KG1 (cell line): ENCODE data around the gene TTLL1.
A peak's percentile ranks its signal among the peaks of the same experiment; 100 is the strongest.

ENCODE experiments used
- DNase-seq: peaks from one replicate; lab custom pipeline; 2025; lab: John Stamatoyannopoulos, UW

TTLL1 gene

DNA sequence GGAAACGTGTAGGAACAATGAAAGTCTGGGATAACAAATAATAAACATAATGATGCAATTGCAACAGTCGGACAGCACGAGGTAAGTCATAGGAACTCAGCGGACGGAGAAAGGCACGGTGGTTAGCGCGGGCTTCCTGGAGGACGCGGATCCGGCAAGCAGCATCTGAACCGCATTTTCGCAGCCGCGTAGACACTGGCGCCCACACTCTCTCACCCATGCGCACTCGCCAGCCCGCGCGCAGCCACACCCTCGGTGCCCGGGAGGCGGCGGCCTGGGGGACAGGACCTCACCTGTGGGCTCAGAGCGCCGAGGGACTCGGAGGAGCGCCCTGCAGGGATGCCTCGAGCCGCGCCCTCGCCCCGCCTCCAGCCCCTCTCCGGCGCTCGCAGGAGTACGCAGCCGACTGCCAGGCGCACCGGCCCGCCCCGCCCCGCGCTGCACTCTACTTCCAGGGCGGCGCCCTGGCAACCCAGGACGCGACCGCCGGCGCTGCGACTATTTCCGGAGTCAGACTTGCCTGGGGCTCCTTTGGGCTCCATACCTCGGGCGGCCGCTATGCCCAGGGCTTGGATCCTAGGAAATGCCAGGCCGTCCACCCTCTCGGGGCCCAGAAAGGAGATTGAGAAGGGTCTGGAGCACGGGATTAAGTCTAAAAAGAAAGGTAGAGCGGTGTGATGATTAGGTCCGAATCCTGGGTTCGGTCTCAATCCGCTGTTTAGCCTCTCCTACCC lies at the start of gene TTLL1:
TSS of gene TTLL1 (minus strand) at position 408 of the 734 bp plus-strand sequence. CDS start 13,805 bp downstream, outside the sequence.
- DNase-seq, result peak; percentile 82

DNA sequence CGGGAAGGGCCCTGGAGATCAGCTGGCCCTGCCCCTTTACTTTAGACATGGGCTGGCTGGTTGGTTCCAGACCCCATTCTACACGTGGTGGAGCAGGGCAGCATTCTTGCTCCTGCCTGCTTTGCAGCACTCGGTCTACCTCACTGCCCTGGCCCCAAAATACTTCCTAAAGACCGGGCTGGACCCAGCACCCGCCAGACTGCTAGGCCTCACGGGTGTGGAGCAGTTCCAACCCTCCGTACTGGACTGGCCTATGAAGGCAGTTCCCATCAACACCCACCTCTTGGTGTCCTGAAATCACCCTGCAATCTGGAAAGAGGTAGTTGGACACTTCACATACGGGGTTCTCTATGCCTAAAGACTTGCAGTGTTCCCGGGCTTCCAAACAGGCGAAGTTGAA lies 47.6 kb upstream of the TTLL1 start:
- DNase-seq, result no peak

DNA sequence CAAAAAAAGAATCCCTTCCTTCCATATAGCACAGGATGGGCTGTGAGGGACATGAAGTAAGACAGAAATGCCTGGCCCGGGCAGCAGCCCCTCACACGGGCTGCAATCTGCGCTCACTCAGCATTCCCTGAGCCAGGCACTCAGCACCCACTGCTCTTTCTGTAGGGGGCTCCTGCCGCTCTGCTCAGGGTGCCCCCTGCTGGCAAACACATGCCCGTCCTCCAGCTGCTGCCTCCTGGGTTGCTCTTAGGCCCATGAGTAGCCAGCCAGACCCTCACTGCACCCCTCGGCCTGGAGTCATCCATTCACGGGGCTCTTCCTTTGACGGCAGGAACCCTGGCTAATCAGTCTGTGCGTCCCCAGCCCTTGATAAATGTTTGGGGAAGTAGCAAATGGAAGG lies 47.1 kb upstream of the TTLL1 start:
- no peak for DNase-seq

DNA sequence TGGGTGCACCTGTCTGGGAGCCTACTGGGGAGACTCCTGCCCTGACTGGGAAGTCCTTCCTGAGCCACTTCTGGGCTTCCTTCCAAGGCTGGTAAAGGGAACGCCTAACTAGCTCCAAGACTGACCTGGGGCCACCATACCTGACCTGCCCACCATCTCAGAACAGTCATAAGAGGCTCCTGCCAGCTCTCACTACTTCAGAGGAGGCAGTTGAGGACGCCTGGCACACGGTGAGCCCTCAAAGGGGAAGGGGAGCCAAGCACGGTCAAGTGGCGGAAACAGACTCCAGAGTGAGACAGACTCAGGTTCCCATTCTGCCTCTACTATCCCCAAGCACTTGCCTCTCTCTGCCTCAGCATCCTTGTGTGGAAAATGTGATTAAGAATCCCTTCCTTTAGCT lies 46.4 kb upstream of the TTLL1 start:
- DNase-seq, result no peak

DNA sequence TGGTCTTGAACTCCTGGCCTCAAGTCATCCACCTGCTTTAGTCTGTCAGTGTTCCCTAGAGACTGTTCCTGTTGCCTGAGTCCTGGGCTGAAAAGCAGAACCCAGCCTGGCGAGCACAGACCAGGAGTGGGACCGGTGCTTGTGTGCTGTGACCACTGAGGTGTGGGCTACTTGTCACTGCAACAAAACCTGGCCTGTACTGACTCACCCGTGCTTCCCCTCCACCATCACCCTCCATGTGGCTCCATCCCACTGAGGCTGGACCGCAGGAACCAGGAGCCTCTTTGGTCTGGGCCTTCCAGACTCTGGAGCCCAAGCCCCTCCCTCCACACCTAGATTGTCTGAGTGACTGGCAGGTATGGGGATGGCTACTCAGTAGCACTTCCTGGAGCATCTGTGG lies 45.4 kb upstream of the TTLL1 start:
- DNase-seq, result no peak

DNA sequence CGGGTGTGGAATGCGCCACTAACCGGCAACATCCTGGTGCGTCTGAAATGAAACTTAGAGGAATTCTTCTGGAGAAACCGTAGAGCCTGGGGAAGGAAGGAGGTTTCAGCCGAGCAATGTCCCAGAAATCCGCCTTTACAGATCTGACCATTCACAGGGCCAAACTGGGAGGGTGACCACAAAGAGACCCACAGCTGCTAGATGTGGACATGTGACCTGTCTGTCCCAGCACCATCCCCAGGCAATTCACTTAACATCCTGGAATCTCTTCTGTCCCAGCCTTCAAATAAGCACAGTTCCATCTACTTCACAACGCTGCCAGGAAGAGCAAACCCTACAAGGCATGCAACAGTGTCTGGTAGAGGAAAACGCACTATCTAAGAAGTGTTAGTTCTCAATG lies 44.2 kb upstream of the TTLL1 start:
- DNase-seq, result no peak

DNA sequence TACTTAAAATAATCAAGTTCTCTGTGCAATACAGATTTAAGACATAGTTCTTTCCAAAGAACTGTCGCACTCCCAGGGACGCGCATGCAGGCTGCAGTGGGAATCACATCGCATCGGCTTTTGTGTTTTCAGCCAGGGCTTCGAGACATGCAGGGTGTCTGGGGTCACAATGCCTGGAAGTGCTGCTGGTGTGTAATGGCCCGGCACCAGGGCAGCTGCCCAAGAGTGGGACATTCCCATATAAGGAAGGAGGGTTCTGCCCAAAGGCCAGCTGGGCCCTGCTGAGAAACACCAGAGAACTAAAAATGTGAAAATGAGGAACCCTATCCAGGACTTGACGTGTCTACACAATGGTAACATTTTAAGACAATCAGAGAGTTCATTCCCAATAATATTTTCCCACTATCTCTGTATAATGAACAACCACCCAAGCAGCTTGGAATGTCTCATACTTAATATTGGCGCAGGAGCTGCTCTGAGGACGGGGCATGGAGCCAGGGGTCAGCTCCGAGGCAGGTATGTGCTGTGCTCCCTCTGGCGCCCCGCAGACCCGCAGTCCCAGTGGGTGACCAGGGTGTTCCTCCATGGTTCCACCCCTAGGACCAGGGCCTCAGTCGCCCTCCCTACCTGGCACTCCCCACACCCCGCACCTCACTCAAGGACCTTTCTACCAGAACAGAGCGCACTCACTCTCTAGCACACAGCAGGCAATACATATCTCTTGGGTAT lies 42.7 kb upstream of the TTLL1 start:
- no peak for DNase-seq

DNA sequence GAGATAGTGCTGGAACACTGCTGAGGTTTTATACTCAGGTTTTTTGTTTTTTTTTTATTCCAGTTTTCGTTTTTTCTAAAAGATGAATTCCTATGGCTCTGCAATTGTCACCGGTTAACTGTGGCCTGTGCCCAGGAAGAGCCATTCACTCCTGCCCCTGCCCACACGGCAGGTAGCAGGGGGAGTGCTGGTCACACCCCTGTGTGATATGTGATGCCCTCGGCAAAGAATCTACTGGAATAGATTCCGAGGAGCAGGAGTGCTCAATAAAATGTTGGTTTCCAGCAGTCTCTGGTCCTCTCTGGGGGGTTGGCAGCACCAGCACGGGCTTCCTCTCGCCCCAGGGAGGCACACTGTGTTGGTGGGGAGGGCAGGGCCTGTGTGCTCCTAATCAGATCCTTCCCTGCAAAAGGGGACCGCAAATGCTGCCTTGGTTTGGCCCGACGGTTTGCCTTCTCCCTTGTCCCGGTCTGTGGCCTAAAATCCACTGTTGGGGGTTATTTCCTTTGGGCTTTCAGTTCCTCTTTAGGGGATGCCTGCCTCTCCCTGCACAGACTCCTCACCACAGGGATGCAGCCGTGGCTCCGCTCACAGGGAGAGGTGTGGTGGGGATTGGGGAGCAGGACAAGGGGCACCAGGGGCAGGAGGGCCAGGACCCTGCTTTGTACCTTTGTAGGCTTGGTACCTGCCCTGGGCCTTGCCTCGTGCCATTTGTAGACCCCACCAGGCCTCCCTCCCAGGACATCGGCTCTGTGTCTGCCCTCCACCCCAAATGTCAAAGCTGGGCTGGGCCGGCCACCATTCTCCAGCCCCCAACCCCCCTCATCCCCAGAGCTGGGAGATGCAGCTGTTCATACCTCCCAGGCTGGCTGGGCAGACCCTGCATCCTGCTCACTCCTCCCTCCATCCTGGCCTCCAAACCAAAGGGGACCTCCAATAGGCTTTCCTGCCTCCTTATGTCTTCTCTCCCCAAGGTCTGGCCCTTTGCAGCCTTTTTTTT lies 40.5 kb upstream of the TTLL1 start:
- no peak for DNase-seq

DNA sequence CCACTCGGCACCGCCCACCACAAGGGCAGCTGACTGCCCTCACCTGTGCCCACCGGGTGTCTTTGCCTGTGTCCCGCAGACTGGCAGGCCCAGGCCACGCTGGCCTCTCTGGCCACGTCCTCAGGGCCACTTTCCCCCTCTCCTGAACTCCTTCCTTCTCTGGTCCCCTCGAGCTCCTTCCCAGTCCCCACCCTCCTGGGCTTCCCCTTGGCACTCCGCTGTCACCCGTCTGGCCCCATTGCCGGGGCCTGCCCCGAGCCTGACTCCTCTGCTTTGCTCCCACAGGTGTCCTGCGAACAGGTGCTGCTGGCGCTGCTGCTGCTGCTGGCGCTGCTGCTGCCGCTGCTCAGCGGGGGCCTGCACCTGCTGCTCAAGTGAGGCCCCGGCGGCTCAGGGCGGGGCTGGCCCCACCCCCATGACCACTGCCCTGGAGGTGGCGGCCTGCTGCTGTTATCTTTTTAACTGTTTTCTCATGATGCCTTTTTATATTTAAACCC lies 39.8 kb upstream of the TTLL1 start:
- no peak for DNase-seq

DNA sequence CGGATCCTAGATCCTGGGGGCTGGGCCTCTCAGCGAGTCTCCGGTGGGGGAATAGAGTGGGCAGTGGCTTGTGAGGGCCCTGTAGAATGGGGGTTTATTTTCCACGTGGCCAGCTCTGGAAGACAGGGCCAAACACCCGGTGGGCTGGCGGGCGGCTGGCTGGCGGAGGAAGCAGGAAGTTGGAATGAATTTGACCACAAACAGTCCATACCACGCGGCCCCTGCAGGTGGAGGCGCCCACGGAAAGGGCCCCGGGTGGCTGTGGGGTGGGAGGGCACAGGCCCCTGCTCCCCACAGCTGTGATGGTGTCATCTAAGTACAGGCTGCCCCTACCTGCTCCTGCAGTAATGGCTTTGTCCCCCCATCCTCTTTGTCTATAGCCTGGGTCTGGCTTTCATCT lies 38.9 kb upstream of the TTLL1 start:
- no peak for DNase-seq

DNA sequence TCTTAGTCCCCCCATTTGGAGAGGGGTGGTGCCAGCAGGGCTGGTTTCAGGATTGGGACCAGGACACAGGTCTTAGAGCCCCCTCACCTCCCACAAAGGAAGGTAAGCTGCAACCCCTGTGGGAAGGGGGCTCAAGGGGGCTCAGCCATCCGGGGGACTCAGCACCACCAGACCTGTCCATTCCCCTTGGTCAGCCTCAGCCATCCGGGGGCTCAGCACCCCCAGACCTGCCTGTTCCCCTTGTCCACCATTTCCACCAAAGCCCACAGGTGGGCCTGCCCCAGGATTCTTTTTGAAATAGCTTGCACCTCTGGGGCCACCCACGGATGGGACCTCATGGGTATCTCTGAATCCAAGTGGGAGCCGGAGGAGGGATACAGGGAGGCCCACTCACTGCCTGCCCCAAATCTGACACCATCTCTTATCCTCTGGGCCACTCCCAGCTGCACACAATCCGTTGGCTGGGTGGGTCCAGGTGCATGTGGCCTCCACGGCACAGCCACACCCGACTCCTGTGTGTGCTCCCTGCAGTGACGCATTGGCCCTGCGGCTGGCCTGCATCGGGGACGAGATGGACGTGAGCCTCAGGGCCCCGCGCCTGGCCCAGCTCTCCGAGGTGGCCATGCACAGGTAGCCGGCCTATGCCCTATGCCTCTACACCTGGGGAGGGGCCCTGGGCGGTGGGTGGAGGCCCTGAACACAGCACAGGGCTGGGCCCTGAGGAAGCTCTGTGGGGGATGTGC lies 38.1 kb upstream of the TTLL1 start:
- DNase-seq, result no peak

DNA sequence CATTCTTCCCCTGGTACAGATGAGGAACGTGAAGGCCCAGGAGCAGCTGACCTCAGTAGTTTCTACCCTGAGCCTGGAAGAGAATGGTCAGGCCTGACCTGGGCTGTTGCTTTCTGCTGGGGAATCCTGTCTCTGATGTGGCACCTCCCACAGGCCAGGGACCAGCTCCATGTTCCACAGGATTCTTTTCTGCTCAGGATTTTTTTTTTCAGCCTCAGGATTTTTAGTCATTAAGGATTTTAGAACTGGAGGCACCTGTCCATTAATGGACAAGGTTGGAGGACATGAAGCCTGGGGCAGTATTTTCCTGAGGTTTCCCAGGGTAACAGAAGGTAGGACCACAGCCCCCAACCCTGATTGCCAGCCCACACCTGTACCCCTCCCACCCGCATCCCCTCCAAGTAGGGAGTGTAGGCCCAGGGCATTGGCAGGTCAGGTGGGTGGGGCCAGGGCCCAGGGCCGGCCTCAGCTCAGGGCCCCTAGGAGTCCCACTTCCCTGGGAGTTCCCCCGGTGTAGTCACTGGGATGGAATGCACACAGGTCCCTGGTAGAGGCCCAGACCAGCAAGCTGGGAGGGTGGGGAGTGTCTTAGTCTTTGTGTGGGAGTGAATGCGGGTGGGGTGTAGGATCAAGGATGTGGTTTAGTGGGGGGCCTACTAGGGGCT lies 37.4 kb upstream of the TTLL1 start:
- no peak for DNase-seq

DNA sequence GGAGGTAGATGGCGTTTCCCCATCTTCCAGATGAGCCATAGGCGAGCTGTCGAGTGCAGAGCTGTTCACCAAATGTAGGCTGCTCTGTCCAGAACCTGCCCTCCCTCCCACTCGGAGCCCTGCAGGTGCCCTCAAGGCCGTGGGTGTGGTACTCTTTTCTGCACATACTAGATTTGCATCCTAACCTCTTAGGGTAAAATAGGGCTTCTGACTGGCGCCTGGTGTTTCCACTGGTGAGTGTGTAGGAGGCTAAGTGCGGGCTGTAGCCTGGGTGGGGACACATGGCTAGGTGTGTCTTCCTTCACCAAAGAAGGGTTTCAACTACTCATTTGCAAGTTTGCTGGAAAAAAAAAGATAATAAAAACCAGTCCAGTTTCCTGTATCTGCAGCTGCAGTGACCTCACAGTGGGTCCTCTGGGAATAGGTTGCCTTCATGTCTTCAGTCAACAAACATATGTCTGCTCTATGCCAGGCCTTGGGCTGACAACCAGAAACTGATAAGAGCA lies 29.8 kb upstream of the TTLL1 start:
- DNase-seq, result no peak

DNA sequence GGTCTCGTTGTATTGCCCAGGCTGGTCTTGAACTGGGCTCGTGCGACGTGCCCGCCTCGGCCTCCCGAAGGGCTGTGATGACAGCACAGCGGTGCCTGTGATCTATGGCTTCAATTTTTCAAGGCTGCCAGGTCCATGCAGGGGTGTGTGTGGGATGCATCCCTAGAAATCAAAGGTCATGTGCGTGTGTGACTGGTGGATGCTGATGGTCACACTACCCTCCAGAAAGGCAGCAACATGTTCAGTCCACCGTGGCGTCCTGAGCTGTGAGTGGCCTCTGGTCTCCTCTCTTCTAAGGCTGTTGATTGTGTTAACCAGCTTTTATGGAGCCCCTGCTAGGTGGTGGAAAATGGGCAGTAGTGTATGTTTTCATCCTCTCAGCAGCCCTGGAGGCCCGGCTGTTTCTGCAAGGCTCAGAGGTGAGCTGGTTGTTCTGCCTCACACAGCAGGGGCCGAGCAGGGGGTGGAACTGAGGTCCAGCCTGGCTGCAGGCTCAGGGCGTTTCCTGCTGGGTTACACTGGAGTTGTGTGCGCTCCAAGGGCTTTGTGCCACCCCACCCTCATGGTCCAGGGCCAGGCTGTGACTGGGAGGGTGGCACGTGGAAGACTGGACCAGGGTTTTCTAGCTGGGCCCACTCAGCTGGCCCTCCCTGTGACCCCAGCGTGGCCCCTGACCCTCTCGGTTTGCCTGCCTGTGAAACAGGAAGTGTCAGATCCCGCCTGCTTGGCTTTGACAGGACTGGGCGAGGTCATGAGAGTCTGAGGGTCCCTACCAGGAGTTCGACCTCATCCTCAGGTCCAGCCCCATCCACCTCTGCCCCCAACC lies 29.0 kb upstream of the TTLL1 start:
- no peak for DNase-seq

DNA sequence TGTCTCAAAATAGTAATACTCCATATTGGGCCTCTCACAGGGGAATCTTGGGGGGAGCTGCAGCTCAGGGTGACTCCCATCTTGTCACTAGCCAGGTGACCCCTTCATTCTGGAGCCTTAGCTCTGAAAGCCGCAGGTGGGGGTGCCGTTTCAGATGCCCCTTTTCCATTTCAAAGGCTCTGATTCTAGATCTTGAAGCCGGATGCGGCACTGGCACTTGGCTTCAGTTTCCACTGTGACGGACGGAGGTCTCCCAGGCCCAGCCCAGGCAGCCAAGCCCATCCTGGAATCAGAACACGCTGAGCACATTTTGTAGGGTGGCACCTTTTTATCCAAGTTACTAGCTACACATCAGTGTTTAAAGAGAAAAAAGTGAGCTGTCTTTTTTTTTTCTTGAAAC lies 27.7 kb upstream of the TTLL1 start:
- DNase-seq, result no peak

DNA sequence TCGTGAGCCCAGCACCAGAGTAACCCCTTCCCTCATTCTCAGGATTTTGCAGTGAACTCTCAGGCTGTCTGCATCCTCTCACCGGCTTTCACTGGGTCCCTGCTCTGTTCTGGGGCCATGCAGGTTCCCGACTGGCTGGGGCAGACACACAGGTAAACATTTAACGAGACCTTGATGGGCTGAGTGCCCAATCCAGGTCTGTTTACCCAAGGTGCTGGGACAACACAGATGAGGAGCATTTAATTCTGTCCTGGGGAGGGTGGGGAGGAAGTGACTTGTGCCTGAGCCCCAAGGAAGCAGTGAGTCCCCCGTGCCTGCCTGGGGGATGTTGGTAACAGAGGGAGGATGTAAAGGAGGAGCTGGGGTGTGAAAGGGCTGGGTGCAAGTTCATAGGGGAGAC lies 25.8 kb upstream of the TTLL1 start:
- DNase-seq, result no peak

DNA sequence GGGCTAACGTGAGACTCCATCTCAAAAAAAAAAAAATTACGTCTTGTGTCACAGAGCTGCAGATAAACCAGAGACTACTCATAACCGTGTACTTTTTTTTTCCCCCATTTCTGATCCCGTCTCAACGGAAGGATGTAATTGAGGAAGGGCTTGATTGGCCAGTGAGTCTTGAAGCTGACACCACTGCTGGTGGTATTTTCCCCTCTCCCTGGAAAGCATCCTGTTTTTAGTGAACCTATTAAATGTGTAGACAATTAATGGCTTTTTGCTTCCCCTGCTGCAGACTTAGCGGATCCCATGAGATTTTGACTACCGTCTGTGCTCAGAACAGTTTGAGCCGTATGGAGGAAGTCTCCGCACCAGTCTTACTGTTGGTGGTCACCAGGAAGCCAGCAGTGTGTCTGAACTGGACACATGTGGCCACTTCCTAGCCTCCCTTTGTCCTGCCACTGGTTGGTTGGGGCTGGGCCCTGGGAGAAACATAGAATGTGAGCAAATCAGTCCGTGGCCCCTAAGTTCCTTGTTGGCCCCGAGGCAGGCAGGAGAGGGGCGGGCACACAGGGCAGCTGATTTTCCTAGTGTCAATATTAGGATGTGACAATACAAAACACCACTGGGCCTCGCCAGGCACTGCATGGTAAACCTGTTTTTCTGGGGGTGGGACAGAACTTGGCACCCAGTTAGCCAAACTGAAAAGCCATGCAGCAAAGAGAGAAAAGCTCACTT lies 24.5 kb upstream of the TTLL1 start:
- no peak for DNase-seq

DNA sequence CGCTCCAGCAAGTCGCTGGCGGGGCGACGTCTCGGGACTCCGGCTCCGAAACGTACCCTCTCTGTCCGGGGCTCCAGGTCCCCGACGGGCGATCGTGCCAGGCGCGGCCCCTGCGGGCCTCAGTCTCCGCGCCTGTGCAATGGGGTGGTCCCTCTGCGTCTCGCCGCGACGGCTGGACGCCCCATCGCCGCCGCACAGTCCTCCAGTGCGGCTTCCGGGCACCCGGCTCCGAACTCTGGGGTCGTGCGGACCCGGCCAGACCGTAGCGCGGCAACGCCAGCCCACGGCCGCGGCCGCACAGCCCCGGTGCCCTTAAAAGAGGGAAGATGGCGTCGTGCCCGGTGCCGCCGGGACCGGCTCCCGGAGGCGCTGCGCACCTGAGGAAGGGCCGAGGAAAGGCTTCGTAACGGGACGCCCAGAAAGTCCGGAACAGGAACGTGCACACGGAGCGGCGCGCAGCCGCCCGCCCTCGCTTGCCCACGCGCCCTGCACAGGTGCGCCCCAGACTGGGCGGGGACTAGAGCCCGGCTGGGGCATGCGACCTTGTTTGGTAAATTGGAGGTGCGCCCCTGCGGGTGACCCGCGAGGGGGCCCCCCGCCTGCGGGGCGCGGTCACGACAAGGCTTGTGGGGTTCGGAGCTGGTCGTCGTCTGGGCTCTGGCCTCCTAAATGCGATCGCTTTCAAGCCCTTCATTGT lies 21.9 kb upstream of the TTLL1 start:
- no peak for DNase-seq
